Hematopoietic multipotent progenitor cell treated with erythropoietin and hydrocortisone succinate and interleukin-3 and kit ligand, for 6 days (in vitro differentiated cells): ENCODE measurements around the gene MYLK2.
"Not testable (repeated sequence)": the region's sequence is repeated elsewhere in the genome, so short reads cannot be mapped to it uniquely, and the experiment has no call there.

Experiments
- DNase-seq: peaks from one replicate; pipeline ENCODE4 v3.0.0-alpha.2; 2015

Gene MYLK2

GRCh38 chr20:31816221-31816620 is 2.9 kb upstream of the MYLK2 start:
- no peak for DNase-seq

DNA sequence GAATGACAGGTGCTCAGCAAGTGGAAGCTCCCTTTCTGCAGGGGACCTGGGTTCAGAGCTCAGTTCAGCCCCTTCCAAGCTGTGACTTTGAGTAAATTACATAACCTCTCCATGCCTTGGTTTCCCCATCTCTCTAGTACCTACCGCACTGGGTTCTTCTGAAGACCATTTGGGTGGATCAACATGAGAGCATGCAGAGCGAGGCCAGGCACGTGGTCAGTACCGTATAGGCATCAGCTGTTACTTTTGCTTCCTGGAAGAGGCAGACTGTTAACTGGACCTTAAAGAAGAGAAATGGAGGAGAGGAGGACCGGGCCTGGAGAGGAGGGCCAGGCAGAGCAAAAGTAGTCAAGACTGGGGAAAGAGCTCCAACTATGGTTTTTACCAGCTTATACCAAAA is 1.7 kb upstream of the MYLK2 start:
- DNase-seq, result no peak

GRCh38 chr20:31818376-31818908 is 714 bp upstream of the MYLK2 start:
- DNase-seq, result no peak

- no peak for DNase-seq
Observed at GRCh38 chr20:31820228-31820627, 1.1 kb downstream of the MYLK2 start.

DNA sequence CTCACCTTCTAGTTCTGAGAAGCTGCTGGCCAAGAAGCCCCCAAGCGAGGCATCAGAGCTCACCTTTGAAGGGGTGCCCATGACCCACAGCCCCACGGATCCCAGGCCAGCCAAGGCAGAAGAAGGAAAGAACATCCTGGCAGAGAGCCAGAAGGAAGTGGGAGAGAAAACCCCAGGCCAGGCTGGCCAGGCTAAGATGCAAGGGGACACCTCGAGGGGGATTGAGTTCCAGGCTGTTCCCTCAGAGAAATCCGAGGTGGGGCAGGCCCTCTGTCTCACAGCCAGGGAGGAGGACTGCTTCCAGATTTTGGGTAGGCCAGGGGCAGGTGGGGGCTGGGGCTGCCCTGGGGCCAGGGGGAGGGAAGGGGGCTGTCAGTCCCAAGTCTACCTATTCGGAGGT is 2.3 kb downstream of the MYLK2 start:
- no peak for DNase-seq

DNA sequence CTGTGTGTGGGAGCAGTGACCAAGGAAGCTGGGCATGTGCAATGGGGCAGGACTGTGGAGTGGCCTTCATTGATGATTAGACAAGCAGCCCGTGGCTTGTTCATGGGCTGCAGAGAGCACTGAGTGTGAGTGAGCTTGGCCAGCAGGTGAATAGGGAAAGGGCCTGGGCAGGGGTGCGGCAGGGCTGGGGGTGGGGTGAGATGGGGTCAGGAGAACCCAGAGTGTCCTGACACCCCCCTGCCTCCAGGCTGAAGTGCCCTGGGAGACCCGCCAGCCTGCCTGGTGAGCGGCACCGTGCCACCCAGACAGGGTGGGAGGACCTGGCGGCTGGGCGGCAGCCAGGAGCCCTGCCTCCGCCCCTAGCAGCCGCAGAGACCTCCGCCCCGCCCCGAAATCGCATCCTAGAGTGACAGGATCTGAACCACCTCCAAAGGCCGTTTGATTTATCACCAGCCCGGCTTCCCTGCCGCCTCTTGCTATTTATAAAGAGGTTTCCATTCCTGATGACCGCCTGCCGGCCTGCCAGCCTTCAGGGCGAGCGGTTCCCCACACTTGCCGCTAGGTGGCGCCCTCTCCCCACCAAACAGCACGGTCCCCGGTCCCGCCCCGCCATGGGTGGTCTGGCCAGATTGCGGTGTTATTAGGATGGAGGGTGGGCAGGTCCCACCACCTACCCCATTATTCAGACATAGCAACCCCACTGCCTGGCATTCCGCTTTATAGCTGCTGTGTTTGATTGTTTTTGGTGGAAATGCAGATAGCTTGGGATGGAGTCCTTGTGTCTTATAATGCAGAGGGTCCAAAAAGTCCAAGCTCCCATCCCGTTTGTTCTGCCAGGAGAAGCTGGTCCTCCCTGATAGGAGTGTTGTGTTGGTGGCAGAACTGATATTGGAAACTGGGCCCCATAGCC is 3.5 kb downstream of the MYLK2 start:
- DNase-seq, result peak; percentile 78

GRCh38 chr20:31823360-31824124 is 4.4 kb downstream of the MYLK2 start:
- no peak for DNase-seq

- DNase-seq, result no peak
Observed at GRCh38 chr20:31824125-31824485, 4.9 kb downstream of the MYLK2 start.

GRCh38 chr20:31824554-31825313 is 5.6 kb downstream of the MYLK2 start:
- DNase-seq, result no peak

GRCh38 chr20:31826074-31826473 is 6.9 kb downstream of the MYLK2 start:
- no peak for DNase-seq

DNA sequence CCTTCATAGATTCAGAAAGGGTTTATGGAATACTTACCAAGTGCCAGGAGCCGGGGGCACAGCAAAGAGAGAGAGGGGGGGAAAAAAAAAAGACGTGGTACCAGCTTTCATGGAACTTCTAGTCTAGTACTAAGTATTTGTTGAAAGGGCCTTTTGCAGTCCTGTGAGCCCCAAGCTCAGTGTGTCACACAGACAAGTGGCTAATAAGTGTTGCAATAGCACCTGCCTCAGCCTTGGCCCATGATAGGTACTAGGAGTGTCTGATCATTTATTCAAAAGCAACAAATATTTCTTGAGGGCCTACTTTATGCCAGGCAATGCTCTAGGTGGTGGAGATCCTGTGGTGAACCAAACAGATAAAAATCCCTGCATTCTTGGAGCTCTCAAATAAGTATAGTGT is 7.9 kb downstream of the MYLK2 start:
- DNase-seq, result no peak

DNA sequence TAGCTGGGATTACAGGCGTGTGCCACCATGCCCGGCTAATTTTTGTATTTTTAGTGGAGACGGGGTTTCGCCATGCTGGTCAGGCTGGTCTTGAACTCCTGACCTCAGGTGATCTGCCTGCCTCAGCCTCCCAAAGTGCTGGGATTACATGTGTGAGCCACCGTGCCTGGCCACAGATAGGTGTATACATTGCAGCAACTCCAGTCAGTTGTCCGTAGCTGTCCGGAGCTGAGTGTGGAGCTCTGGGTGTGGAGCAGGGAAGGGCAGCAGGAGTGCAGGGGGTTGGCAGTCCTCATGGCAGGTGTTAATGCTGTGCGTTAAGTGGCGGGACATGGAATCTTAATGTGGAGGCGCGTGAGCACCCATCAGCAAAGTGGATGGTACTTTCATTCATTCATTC is 8.9 kb downstream of the MYLK2 start:
- DNase-seq, result not testable (repeated sequence)

DNA sequence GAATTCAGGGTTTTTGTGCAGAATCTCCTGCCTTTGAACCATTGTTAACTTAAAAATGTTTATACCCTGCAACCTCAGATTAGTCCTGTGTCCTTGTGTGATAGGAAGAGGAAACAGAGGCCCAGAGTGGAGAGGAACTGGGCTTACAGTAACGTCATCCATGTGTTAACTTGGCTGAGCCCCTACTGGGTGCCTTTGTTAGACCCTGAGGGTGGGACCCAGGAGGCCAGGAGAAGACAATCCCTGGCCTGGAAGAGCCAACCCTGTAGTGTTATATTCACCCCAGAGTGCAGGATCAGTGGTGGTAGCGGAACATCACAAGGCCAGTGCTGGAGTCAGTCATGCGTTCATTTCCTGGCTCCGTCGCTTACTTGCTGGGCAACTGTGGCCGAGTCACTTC is 10.6 kb downstream of the MYLK2 start:
- DNase-seq, result no peak

- DNase-seq, result no peak
Observed at GRCh38 chr20:31830406-31830981, 11.3 kb downstream of the MYLK2 start.

DNA sequence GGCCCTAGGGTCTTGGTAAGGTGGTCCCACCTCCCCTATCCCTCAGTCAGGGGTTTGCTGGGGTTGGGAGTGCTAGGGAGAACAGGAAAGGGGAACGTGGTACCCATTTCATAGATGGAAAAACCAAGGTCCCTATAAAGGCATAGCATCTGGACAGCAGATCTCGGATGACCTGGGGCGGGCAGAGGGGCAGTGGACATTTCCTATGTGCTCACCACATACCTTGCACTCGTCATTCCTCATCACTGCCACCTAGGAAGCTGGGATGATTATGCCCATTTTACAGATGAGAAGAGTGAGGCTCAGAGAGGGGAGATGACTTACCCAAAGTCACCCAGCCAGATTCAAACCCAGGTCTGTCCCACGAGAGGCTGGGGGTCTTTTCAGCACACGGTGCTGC is 12.1 kb downstream of the MYLK2 start:
- no peak for DNase-seq

DNA sequence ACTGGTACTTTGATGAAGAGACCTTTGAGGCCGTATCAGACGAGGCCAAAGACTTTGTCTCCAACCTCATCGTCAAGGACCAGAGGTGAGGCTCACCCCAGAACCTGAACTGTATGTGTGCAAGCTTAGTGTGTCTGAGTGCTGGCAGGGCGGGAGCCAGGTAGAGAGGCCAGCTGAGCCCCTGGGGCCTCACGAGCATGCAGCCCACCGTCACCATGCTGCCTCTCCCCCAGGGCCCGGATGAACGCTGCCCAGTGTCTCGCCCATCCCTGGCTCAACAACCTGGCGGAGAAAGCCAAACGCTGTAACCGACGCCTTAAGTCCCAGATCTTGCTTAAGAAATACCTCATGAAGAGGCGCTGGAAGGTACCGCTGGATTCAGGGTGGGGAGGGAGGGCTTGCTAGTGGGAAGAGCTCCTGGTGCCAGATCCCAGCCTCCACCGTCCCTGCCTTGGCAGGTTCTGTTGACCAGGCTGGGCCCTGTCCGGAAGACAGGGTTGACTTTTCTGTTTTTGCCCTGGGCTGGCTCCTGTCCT is 12.7 kb downstream of the MYLK2 start:
- DNase-seq, result no peak

DNA sequence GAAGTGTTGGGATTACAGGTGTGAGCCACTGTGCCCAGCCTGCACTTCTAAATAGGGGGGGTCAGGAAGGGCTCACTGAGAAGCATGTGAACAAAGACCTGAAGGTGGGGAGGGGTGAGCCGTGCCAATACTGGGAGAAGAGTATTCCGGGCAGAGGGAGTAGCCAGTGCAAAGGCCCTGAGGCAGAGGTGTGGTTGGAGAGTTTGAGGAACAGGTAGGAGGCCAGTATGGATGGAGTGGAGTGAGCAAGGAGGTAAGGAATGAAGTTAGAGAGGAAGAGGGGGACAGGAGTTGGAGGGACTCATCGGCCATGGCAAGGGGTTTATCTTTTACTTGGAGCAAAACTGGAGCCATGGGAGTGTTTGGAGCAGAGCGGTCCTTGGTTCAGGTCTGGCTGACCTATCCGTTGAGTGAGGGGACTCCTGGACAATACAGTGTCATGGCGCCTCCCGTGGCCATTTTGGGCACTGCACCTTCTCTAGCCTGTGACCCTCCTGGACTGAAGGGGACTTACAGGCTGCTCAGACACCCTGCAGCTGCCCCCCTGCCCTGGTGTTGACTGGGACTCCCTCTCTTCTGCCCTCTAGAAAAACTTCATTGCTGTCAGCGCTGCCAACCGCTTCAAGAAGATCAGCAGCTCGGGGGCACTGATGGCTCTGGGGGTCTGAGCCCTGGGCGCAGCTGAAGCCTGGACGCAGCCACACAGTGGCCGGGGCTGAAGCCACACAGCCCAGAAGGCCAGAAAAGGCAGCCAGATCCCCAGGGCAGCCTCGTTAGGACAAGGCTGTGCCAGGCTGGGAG is 14.2 kb downstream of the MYLK2 start:
- DNase-seq, result peak; percentile 76

- DNase-seq, result no peak
Observed at GRCh38 chr20:31833931-31834521, 14.9 kb downstream of the MYLK2 start.

DNA sequence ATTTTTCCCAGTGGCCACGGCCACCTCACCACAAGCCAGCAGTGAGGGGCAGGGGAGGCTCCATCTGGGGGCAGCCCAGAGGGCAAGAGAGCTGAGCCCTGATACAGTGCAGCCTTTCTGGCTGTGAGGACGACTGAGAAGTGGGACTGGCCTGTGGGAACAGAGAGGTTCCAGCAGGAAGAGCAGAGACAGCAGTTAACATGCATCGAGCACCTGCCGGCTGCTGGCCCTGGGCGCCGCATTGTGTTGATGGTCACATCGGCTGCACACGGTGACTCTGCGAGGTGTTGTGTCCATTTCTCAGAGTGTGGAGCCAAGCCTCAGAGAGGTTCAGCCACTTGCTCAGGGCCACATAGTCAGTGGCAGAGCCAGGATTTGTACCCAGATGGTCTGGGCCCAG is 16.4 kb downstream of the MYLK2 start:
- DNase-seq, result no peak

DNA sequence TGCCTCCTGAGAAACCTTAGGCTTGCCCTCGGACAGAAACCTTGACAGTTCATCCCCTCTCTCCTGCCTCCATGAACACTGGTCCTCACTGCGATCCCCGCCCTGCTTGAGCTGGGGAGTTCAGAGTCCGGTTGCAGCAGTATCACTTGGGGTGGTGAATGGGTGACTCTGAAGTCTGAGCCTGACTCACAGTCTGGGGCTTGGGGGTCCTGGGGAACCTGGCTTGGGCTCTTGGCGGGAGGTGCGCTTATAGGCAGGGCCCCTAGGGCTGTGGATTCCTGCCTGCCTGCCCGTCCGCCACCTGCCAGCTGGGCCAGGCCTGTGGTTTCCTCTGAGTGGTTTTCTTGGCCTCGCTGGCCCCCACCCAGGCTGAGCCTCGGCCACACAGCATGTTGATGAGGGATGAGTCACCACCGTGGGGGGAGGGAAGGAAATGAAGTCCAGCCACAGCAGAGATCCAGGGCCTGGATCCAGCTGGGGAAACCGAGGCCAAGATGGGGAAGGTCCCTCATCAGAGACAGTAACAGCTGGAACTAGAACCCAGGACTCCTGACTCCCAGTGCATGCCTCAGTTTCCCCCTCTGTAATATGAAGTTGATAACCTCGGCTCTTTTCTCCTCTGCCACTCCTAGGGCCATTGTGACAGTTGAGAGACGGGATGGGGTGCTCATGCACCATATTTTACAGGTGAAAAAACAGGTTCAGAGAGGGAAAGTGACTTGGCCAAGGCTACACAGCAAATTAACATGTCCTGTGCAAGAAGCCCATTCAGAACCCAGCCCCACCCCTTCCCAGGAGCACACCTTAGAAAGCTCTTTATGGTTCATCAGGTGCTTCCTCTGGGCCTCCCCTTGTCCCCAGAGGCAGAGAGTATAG is 17.1 kb downstream of the MYLK2 start:
- peak; percentile 89 for DNase-seq
